Fibroblast of lung (primary cell): Measurements from ENCODE around the gene POLR2L.

Experiments used
- EZH2 ChIP-seq: IDR thresholded peaks from 2 replicates; pipeline ENCODE4 v1.5.1; 2012; ENCODE audit warnings: low read length, control low read depth, mild to moderate bottlenecking; ENCODE audit errors: missing control alignments
- TF ChIP-seq, protein P1 (sequence below), 2 donors: IDR thresholded peaks in 1 of 2; conservative IDR thresholded peaks in 1 of 2; 1 replicate in 1 of 2; 2 replicates in 1 of 2; pipeline ENCODE4 v1.5.1; 2011 to 2012; ENCODE audit warnings: low read length in 2 of 2, control low read depth in 1 of 2, inconsistent platforms in 1 of 2, low read depth in 1 of 2, mild to moderate bottlenecking in 1 of 2

- TF ChIP-seq, protein P1, sequence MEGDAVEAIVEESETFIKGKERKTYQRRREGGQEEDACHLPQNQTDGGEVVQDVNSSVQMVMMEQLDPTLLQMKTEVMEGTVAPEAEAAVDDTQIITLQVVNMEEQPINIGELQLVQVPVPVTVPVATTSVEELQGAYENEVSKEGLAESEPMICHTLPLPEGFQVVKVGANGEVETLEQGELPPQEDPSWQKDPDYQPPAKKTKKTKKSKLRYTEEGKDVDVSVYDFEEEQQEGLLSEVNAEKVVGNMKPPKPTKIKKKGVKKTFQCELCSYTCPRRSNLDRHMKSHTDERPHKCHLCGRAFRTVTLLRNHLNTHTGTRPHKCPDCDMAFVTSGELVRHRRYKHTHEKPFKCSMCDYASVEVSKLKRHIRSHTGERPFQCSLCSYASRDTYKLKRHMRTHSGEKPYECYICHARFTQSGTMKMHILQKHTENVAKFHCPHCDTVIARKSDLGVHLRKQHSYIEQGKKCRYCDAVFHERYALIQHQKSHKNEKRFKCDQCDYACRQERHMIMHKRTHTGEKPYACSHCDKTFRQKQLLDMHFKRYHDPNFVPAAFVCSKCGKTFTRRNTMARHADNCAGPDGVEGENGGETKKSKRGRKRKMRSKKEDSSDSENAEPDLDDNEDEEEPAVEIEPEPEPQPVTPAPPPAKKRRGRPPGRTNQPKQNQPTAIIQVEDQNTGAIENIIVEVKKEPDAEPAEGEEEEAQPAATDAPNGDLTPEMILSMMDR (conservative IDR thresholded peaks at IDR 0.05 in 1 of 2, IDR thresholded peaks at IDR 0.05 in 1 of 2; ENCODE audit: low read depth in 1 of 2, low read length in 2 of 2), result no peak
- TF ChIP-seq EZH2, result no peak
These were observed 25.6 kb upstream of the POLR2L start for GRCh38 chr11:867856-868358.
